ENCODE data around the gene BEAN1. TPM values are rescaled to one million over a fixed set of nuclear protein-coding genes. Genes with fewer than 3 reads are reported as not detected.
A peak's percentile ranks its signal among the peaks of the same experiment; 100 is the strongest.

Gene BEAN1
- total RNA-seq, 1 donor from 2014 or later: 6.7 TPM

DNA sequence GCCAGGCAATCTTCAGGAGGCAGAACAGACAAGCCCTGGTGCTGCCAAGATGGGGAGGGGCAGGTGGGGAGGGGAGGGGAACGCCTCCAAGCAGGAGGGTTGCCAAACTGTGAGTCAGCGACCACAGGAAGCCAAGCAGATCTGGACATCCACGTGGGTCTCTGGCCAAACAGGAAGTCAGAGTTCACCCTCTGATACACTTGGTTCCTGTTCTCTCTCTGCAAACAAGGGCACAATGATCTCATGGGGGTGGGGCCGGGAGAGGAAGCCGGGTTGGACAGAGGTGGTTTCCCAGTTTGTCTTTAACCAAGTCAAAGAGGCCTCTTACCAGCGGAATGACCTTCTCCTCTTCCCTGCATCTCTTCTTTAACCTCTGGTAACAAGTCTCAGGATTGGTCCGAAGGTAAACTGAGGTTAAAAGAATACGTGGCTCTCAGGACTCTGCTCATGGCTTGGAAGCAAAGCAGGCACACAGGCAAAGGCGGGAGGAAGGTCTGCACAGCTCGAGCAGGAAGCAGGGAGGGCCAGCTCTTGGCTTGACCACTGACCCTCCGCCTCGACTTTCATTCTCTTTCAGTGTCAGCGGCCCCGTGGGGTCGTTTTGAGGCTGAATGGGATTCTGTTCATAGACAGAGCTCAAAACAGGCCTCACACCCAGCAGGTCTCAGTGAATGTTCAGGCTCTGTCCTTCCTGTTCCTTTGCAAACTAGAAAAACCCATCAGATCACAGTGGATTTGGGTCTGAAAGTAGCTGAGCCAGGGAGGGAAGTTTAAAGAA lies 89.9 kb downstream of the BEAN1 start:
- Histone ChIP-seq H3K27me3 (ENCODE audit: control insufficient read depth, insufficient read depth, low read length) (no peaks in the 10 kb centered on the region), H3K36me3 (ENCODE audit: control insufficient read depth, insufficient read depth, low read length) (peaks cover 1% of the 10 kb centered on the region), H3K4me3 (ENCODE audit: low read depth, low read length) (no peak overlapping the region)
- DNase-seq (ENCODE audit: low read depth): peak; percentile 99
- TF ChIP-seq, protein P1, sequence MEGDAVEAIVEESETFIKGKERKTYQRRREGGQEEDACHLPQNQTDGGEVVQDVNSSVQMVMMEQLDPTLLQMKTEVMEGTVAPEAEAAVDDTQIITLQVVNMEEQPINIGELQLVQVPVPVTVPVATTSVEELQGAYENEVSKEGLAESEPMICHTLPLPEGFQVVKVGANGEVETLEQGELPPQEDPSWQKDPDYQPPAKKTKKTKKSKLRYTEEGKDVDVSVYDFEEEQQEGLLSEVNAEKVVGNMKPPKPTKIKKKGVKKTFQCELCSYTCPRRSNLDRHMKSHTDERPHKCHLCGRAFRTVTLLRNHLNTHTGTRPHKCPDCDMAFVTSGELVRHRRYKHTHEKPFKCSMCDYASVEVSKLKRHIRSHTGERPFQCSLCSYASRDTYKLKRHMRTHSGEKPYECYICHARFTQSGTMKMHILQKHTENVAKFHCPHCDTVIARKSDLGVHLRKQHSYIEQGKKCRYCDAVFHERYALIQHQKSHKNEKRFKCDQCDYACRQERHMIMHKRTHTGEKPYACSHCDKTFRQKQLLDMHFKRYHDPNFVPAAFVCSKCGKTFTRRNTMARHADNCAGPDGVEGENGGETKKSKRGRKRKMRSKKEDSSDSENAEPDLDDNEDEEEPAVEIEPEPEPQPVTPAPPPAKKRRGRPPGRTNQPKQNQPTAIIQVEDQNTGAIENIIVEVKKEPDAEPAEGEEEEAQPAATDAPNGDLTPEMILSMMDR (IDR thresholded peaks at IDR 0.05; ENCODE audit: insufficient read depth, low read length, poor library complexity, severe bottlenecking): no peak

DNA sequence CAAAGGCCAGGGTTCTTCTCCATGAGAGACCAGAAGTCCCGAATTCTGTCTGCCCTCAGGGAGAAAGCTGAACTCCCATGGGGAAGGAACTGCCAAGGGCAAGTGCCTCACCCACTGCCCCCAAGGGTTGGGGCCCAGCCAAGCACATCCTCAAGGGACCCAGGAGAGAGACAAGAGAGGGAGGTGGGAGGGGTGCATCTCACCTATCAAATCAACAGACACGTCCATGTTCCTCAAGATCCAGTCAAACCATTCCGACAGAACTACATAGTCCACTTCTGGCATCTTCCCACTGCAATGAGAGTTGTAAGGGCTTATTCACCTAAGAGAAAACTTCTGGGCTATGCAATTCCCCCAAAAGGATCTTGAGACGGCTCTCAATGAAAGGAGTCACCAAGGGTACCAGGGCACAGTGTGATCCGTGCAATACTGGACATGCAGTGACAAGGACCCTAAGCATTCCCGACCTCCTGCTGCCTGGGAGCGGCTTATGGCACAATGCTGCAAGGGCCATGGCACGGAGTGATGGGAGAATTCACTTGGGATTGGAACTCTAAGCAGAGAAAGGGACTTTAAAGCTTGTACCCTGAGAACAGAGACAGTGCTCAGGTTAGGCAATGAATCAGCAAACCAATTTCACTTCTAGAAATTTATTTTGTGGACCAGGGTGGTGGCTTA lies 90.6 kb downstream of the BEAN1 start:
- DNase-seq (ENCODE audit: low read depth): no peak
- TF ChIP-seq, protein P1 (IDR thresholded peaks at IDR 0.05; ENCODE audit: insufficient read depth, low read length, poor library complexity, severe bottlenecking): no peak
- H3K36me3 ChIP-seq (ENCODE audit: control insufficient read depth, insufficient read depth, low read length): peaks cover 1% of the 10 kb centered on the region
- no peak overlapping the region for H3K4me3 ChIP-seq (ENCODE audit: low read depth, low read length)
- H3K27me3 ChIP-seq (ENCODE audit: control insufficient read depth, insufficient read depth, low read length): no peaks in the 10 kb centered on the region

DNA sequence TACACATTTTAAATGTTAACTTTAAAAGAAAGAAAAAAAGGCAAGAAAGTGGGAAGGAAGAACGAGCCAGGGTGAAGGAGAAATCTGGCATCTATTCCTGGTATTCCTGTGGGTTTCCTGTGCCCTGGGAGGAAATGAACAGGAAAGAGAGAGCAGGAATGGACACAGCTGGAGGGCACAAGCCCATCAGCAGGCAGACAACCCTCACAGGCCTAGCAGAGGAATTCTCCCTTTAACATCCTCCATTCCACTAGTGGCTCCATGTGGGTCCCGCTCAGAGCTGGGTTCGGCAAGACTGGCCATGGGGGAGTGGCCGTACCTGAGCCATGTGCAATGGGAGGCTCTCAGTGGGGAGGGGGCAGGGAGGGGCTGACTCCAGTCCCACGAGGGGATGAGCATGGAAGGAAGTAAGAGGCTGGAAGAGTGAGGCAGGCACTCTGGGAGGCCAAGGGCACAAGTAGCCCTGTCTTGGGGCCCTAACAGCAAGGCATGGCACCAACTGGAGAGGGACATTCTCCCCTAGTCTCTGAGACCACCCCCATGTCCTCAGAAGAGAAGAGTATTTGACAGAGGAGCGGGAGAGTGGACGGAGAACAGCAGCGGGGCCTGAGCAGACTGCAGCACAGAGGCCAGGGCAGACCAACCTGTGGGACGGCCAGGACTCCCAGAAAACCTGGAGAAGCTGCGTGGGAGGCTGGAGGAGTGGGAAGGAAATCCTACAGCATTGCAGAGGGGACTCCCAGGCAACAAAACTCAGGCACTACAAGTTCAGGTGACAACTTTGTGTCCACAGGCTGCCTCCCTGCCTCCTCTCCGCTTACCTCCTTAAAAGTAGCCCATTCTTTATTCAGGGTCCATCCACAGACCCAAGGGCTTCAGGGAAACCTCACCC lies 92.6 kb downstream of the BEAN1 start:
- TF ChIP-seq, protein P1 (IDR thresholded peaks at IDR 0.05; ENCODE audit: insufficient read depth, low read length, poor library complexity, severe bottlenecking): no peak
- no peak overlapping the region for H3K4me3 ChIP-seq (ENCODE audit: low read depth, low read length)
- H3K27me3 ChIP-seq (ENCODE audit: control insufficient read depth, insufficient read depth, low read length): no peaks in the 10 kb centered on the region
- DNase-seq (ENCODE audit: low read depth): no peak
- peaks cover 1% of the 10 kb centered on the region for H3K36me3 ChIP-seq (ENCODE audit: control insufficient read depth, insufficient read depth, low read length)

DNA sequence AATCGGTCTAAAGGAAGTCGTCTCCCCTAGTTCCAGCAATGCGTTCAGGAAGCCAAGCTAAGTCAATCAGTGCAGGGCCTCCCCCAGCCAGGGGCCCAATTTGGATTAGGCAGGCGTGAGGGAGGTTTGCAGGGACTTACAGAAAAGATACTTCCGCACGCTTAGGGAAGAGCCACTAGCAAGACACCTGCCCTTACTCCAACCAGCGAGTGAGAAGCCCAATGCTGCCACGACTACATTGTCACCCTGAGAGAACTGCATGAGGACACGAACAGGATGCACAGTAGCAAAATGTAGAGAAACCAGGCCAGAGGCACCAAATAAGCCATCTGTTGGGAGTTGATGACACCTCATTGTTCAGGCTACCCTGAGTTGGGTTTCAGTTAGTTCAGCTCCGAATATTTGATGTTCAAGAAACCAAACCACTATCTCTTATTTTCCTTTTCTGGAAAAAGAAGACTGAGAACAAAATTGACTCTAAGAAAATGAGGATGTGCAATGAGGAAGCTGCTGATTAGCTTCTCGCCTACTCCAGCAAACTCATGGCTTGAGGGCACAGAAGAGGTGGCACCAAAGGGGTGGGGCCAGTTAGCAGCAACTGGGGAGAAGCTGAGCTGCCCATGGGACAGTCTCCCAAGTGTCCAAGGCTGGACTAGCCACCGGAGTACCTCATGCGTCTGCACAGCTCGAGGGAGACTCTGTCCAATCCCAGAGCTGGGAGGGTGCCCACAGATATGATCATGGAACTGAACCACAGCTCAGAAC lies 93.5 kb downstream of the BEAN1 start:
- TF ChIP-seq, protein P1 (IDR thresholded peaks at IDR 0.05; ENCODE audit: insufficient read depth, low read length, poor library complexity, severe bottlenecking): no peak
- no peak for DNase-seq (ENCODE audit: low read depth)
- Histone ChIP-seq H3K4me3 (ENCODE audit: low read depth, low read length) (no peak overlapping the region), H3K27me3 (ENCODE audit: control insufficient read depth, insufficient read depth, low read length) (no peaks in the 10 kb centered on the region), H3K36me3 (ENCODE audit: control insufficient read depth, insufficient read depth, low read length) (peaks cover 1% of the 10 kb centered on the region)

DNA sequence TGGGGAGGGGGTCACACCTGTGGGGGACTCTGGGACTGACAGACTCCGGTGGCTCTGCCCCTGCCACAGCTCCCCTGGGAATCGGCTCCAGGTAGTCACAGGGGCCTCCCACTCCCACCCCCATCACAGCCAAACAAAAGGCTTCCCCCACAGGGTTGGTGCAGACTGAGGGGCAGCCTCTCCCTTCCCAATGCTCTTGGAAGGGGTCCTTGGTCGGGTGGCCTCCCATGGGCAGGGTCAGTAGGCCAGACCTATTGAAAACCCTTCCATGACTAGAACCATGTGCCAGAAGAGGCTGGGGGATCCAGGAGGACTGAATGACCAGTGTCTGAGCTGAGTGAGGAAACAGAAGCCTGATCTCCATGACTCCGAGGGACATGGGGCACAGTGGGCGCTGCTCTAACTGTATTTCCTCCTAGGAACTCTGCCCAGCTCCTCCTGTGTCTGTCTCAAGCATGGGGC lies 94.2 kb downstream of the BEAN1 start:
- TF ChIP-seq, protein P1 (IDR thresholded peaks at IDR 0.05; ENCODE audit: insufficient read depth, low read length, poor library complexity, severe bottlenecking): no peak
- H3K27me3 ChIP-seq (ENCODE audit: control insufficient read depth, insufficient read depth, low read length): no peaks in the 10 kb centered on the region
- DNase-seq (ENCODE audit: low read depth): no peak
- H3K4me3 ChIP-seq (ENCODE audit: low read depth, low read length): no peak overlapping the region
- H3K36me3 ChIP-seq (ENCODE audit: control insufficient read depth, insufficient read depth, low read length): peaks cover 1% of the 10 kb centered on the region
